Measurements from ENCODE around the gene EDNRB. TPM values are rescaled to one million over a fixed set of nuclear protein-coding genes. Genes with fewer than 3 reads are reported as not detected.

The EDNRB gene
- total RNA-seq, 1 experiment from 2014 or later, result not detected

Small RNA genes within 50 kb of the gene (small RNA-seq; reads per million reads assigned to genes)
- not detected for gene RN7SL810P

Other genes starting within 250 kb of the EDNRB start
- not detected in 2 replicates for gene SLAIN1, start 221.1 kb downstream of the EDNRB start, total RNA-seq (2014; rRNA removed; shearing (Covaris generic))

All from HT-29 (cell line).